H9 (cell line): ENCODE data around the gene LRSAM1. TPM values are rescaled to one million over a fixed set of nuclear protein-coding genes. Genes with fewer than 3 reads are reported as not detected.

Experiments used
- DNase-seq: peaks from one replicate; pipeline ENCODE4 v3.0.0-alpha.2; 2017
- H2AFZ ChIP-seq: one replicate; pipeline ENCODE4 v1.6.1; 2013; ENCODE audit warnings: mild to moderate bottlenecking, low read length, control low read depth, moderate library complexity
- H2AK5ac ChIP-seq: 2 replicates; pipeline ENCODE4 v1.6.1; 2013; ENCODE audit warnings: low read length, control low read depth, mixed read lengths; ENCODE audit not compliant: insufficient read length
- H2BK120ac ChIP-seq: one replicate; pipeline ENCODE4 v1.6.1; 2013; ENCODE audit warnings: low read depth, mild to moderate bottlenecking, low read length, control low read depth, inconsistent platforms; ENCODE audit not compliant: poor library complexity, severe bottlenecking
- H2BK12ac ChIP-seq: 2 replicates; pipeline ENCODE4 v1.6.1; 2013; ENCODE audit warnings: low read length, control low read depth, mixed read lengths, low read depth; ENCODE audit not compliant: insufficient read length
- H2BK15ac ChIP-seq: 2 replicates; pipeline ENCODE4 v1.6.1; 2013; ENCODE audit warnings: low read depth, low read length, control low read depth
- H2BK20ac ChIP-seq: one replicate; pipeline ENCODE4 v1.6.1; 2013; ENCODE audit warnings: low read depth, mild to moderate bottlenecking, low read length, control low read depth, inconsistent platforms; ENCODE audit not compliant: poor library complexity, severe bottlenecking
- H2BK5ac ChIP-seq: 2 replicates; pipeline ENCODE4 v1.6.1; 2013; ENCODE audit warnings: low read length, control low read depth, mixed read lengths; ENCODE audit not compliant: insufficient read length
- H3K14ac ChIP-seq: 2 replicates; pipeline ENCODE4 v1.6.1; 2013; ENCODE audit warnings: low read length, control low read depth; ENCODE audit not compliant: insufficient read depth
- H3K18ac ChIP-seq: 2 replicates; pipeline ENCODE4 v1.6.1; 2013; ENCODE audit warnings: low read depth, mild to moderate bottlenecking, mixed read lengths, low read length, control low read depth; ENCODE audit not compliant: insufficient read length
- H3K23ac ChIP-seq: 2 replicates; pipeline ENCODE4 v1.6.1; 2013; ENCODE audit warnings: low read length, control low read depth, mixed read lengths, low read depth; ENCODE audit not compliant: insufficient read length
- H3K23me2 ChIP-seq: 2 replicates; pipeline ENCODE4 v1.6.1; 2013; ENCODE audit warnings: low read depth, mild to moderate bottlenecking, mixed read lengths, low read length, control low read depth; ENCODE audit not compliant: insufficient read length, poor library complexity, severe bottlenecking
- H3K27ac ChIP-seq: 2 replicates; pipeline ENCODE4 v1.5.1; 2013; ENCODE audit warnings: low read length, control low read depth, mixed read lengths, low read depth; ENCODE audit not compliant: insufficient read length
- H3K27me3 ChIP-seq: 2 replicates; pipeline ENCODE4 v1.6.1; 2013; ENCODE audit warnings: low read length, control low read depth, inconsistent platforms; ENCODE audit not compliant: insufficient read depth
- H3K4ac ChIP-seq: 2 replicates; pipeline ENCODE4 v1.6.1; 2013; ENCODE audit warnings: low read depth, mild to moderate bottlenecking, control low read depth, inconsistent platforms, low read length, moderate library complexity
- H3K4me1 ChIP-seq: 2 replicates; pipeline ENCODE4 v1.6.1; 2013; ENCODE audit warnings: low read length, control low read depth, inconsistent platforms; ENCODE audit not compliant: insufficient read depth
- H3K4me2 ChIP-seq: 2 replicates; pipeline ENCODE4 v1.6.1; 2013; ENCODE audit warnings: low read length, control low read depth, mixed read lengths; ENCODE audit not compliant: insufficient read length, insufficient read depth
- H3K56ac ChIP-seq: 2 replicates; pipeline ENCODE4 v1.6.1; 2013; ENCODE audit warnings: low read depth, mild to moderate bottlenecking, mixed read lengths, low read length, control low read depth; ENCODE audit not compliant: insufficient read length
- H3K79me1 ChIP-seq: 2 replicates; pipeline ENCODE4 v1.6.1; 2013; ENCODE audit warnings: low read depth, mild to moderate bottlenecking, moderate library complexity, low read length, control low read depth, inconsistent platforms; ENCODE audit not compliant: insufficient read depth, poor library complexity, severe bottlenecking
- H3K79me2 ChIP-seq: 2 replicates; pipeline ENCODE4 v1.6.1; 2013; ENCODE audit warnings: low read length, control low read depth, inconsistent platforms; ENCODE audit not compliant: insufficient read depth
- H3K9ac ChIP-seq: 2 replicates; pipeline ENCODE4 v1.6.1; 2013; ENCODE audit warnings: low read length, control low read depth, mixed read lengths; ENCODE audit not compliant: insufficient read length; ENCODE audit errors: extremely low read depth
- H3K9me3 ChIP-seq: one replicate; pipeline ENCODE4 v1.6.1; 2013; ENCODE audit warnings: low read depth, low read length, inconsistent platforms; ENCODE audit not compliant: control insufficient read depth
- H3T11ph ChIP-seq: one replicate; pipeline ENCODE4 v1.6.1; 2013; ENCODE audit warnings: mild to moderate bottlenecking, low read length, control low read depth, inconsistent platforms
- H4K20me1 ChIP-seq: one replicate; pipeline ENCODE4 v1.6.1; 2013; ENCODE audit not compliant: control insufficient read depth, insufficient read length, insufficient read depth
- H4K5ac ChIP-seq: 2 replicates; pipeline ENCODE4 v1.6.1; 2013; ENCODE audit warnings: low read depth, mild to moderate bottlenecking, mixed read lengths, low read length, control low read depth; ENCODE audit not compliant: insufficient read length
- H4K8ac ChIP-seq: replicated peaks from 2 replicates; pipeline ENCODE4 v1.6.1; 2013; ENCODE audit warnings: low read length, control low read depth, mixed read lengths, low read depth; ENCODE audit not compliant: insufficient read length
- H4K91ac ChIP-seq: 2 replicates; pipeline ENCODE4 v1.6.1; 2013; ENCODE audit warnings: low read depth, mild to moderate bottlenecking, moderate library complexity, mixed read lengths, low read length, control low read depth; ENCODE audit not compliant: insufficient read length
- H3K27ac Mint-ChIP-seq, 3 experiments: 2 replicates in 2 of 3; 3 replicates in 1 of 3; pipeline ENCODE4 v1.8.0; 2020 to 2021; ENCODE audit warnings: mixed read lengths in 3 of 3, mild to moderate bottlenecking in 1 of 3, moderate library complexity in 1 of 3
- H3K27me3 Mint-ChIP-seq: 2 replicates; pipeline ENCODE4 v1.8.0; 2021; ENCODE audit warnings: low read depth, mild to moderate bottlenecking, moderate library complexity, mixed read lengths
- H3K36me3 Mint-ChIP-seq, 3 experiments: 2 replicates in 2 of 3; 3 replicates in 1 of 3; pipeline ENCODE4 v1.8.0; 2020 to 2021; ENCODE audit warnings: low read depth in 3 of 3, mixed read lengths in 3 of 3; ENCODE audit not compliant: insufficient read depth in 1 of 3
- H3K4me1 Mint-ChIP-seq, 2 experiments: 2 replicates each; pipeline ENCODE4 v1.8.0; 2020; ENCODE audit warnings: mixed read lengths in 2 of 2
- H3K4me3 Mint-ChIP-seq, 2 experiments: 2 replicates in 1 of 2; 3 replicates in 1 of 2; pipeline ENCODE4 v1.8.0; 2020 to 2021; ENCODE audit warnings: mild to moderate bottlenecking in 2 of 2, mixed read lengths in 2 of 2, moderate library complexity in 1 of 2
- H3K9me3 Mint-ChIP-seq, 2 experiments: 2 replicates in 1 of 2; 3 replicates in 1 of 2; pipeline ENCODE4 v1.8.0; 2020; ENCODE audit warnings: mild to moderate bottlenecking in 2 of 2, mixed read lengths in 2 of 2, moderate library complexity in 1 of 2
- CTCF ChIP-seq: fragments of 200-600 bp; sonication (generic); conservative IDR thresholded peaks from 3 replicates; pipeline ENCODE4 v1.8.0; 2021; ENCODE audit warnings: antibody characterized with exemption, mild to moderate bottlenecking
- WGBS: extraction: QIAGEN DNeasy Blood & Tissue Kit; methylation state at CpG from one replicate; pipeline ENCODE4 v1.1.7; 2013; ENCODE audit warnings: missing lambda C conversion rate, low lambda C conversion rate, mixed read lengths; ENCODE audit not compliant: insufficient read length; ENCODE audit errors: extremely low coverage; 5-methylcytosine and 5-hydroxymethylcytosine counted together
- total RNA-seq: library from RNA; stranded (reverse); gene quantifications from 2 replicates; pipeline ENCODE4 v1.2.1, GENCODE V29; 2021

LRSAM1 gene
- total RNA-seq, 1 experiment from 2014 or later, result 16.2 TPM

DNA sequence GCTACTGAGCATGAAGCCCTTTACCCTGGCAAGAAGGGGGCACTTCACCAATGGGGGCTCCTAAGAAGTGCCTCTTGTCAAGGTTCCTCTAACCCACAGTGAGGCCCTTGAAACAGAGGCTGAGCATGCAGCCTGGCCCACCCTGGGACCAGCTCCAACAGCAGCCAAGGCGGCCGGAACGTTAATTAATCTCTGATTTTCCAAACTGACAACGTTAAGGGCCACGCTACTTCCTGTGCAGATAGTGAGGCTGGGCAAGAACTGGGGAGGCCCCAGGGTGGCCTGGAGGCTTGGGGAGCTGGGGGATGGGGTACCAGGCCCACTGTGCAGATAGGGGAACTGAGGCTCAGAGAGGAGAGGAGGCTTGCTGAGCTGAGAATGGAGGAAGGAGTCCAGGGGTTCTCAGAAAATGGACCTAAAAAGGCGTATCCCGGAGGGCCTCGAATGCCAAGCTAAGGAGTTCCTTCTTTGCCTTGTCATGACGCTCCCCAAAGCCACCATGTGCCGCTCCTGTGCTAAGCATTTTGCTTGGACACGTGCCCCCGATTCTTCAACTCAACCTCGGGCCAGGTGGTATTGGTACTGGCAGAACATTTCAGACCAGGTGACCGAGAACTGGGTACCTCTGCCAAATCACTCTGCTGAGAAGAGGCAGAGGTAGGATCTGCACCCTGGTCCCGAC is 88.8 kb downstream of the LRSAM1 start:
- H3K9me3 ChIP-seq, result no peaks in the 10 kb centered on the region
- H2AFZ ChIP-seq, result no peak overlapping the region
- H4K20me1 ChIP-seq, result no peaks in the 10 kb centered on the region
- no peak overlapping the region for H2BK20ac ChIP-seq
- no peak for DNase-seq
- no peak overlapping the region for H3K56ac ChIP-seq
- WGBS, result no CpG with 5 or more reads among the region's 15 CpGs
- no peak overlapping the region for H3K4ac ChIP-seq
- no peak overlapping the region for H3T11ph ChIP-seq
- H3K23ac ChIP-seq, result no peak overlapping the region
- no peak overlapping the region for H2BK12ac ChIP-seq
- no peak overlapping the region for H2BK15ac ChIP-seq
- TF ChIP-seq CTCF, result no peak
- Mint-ChIP-seq H3K9me3 (no peaks in the 10 kb centered on the region), H3K36me3 (no peaks in the 10 kb centered on the region; a peak in 1 of 7 replicates), H3K4me1 (peaks cover 17 to 26% of the 10 kb centered on the region in 2 experiments), H3K4me3 (no peak overlapping the region), H3K27me3 (no peaks in the 10 kb centered on the region), H3K27ac (peak overlapping the region in 2 of 3 experiments; percentile 70 to 86; a peak in 3 of 7 replicates)
- H3K4me1 ChIP-seq, result no peaks in the 10 kb centered on the region
- H3K23me2 ChIP-seq, result no peaks in the 10 kb centered on the region
- H3K14ac ChIP-seq, result no peak overlapping the region
- no peak overlapping the region for H3K9ac ChIP-seq
- peaks cover 1% of the 10 kb centered on the region; the same call in 1 of the 2 replicates for H3K79me2 ChIP-seq
- H4K8ac ChIP-seq, result no peak overlapping the region
- H3K79me1 ChIP-seq, result peaks cover under 1% of the 10 kb centered on the region
- H2BK120ac ChIP-seq, result no peak overlapping the region
- no peak overlapping the region for H4K5ac ChIP-seq
- no peak overlapping the region for H4K91ac ChIP-seq
- H3K27me3 ChIP-seq, result no peaks in the 10 kb centered on the region
- H3K18ac ChIP-seq, result no peak overlapping the region
- no peak overlapping the region for H2BK5ac ChIP-seq
- no peak overlapping the region for H3K27ac ChIP-seq
- H3K4me2 ChIP-seq, result no peak overlapping the region
- no peak overlapping the region for H2AK5ac ChIP-seq
